HG02759 (cell line): ENCODE measurements around the gene GREM2.

ENCODE experiments used
- ATAC-seq: cut with Tn5 transposase; IDR thresholded peaks from one replicate; pipeline ENCODE4 v1.9.1; 2021; ENCODE audit warnings: mild to moderate bottlenecking, moderate library complexity; ENCODE audit not compliant: unreplicated experiment

The GREM2 gene

GRCh38 chr1:240611228-240611618 is 732 bp downstream of the GREM2 start:
- ATAC-seq: no peak

GRCh38 chr1:240610636-240611035 is 1.3 kb downstream of the GREM2 start:
- no peak for ATAC-seq

- ATAC-seq: no peak
Observed at GRCh38 chr1:240609527-240610060, 2.4 kb downstream of the GREM2 start.

- ATAC-seq: no peak
Observed at GRCh38 chr1:240608707-240609106, 3.2 kb downstream of the GREM2 start.

DNA sequence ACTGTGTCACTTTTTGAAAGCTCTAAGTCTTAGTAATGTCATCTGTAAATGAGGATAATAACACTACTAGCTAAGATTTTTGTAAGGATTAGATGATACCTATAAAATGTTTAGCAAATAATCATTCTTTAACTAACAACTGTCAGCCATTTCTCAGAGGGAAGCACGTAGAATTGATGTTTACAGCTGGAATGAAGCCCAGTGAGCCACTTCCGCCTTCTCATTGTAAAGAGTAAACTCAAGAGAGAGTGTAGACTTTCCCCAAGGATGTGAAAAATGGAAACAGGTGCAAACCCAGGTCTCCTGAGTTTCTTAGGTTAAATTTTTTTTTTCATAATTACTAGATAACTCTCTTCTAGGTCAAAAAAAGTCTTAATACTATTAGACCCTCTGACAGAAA is 4.9 kb downstream of the GREM2 start:
- ATAC-seq: no peak

GRCh38 chr1:240602189-240602588 is 9.8 kb downstream of the GREM2 start:
- ATAC-seq: no peak

- no peak for ATAC-seq
Observed at GRCh38 chr1:240599830-240600229, 12.1 kb downstream of the GREM2 start.

DNA sequence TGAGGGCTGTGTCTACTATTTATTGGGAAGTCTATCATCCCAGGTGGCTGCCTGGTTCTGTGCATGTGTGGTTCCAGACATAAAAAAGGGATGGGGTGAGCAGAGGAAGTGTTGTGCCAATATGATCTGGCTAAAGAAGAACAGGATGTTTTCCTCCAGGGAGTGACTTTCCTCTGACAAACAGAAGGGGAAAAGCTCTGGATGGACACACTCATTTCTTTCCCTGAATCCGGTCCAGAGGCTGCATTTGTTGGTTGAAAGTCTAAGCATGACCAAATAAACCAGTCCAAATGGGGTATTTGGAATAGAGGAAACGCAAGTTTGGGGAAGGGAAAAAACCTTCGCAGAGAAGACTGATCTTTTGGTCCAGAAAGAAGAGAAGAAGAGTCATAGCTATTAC is 12.7 kb downstream of the GREM2 start:
- no peak for ATAC-seq

- no peak for ATAC-seq
Observed at GRCh38 chr1:240598216-240599001, 13.5 kb downstream of the GREM2 start.

DNA sequence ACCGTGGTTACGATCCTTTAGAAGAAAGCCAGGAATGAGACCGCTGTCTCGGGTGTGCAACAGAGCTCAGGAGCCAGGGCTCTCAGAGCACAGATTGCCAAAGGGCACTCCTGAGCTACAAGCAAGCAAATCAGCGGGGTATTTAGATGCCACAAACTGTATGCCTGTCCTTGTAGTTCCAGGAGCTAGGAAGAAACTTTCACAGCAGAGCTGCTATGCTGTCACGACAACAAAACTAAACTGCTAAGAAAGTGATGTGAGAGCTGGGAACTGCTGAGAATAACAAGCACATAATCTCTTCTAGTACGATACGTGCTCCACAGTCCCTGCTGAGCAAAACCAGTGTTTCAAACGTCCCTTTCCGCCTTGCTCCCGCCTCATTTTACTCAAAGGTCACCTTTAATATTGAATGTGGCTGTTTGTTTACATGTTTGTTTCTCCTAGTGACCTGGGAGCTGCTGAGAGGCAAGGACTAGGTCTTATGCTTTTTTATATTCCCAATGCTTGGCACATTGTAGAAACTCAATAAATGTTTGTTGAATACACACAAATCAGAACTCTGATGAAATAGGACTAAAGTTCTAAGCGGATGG is 14.7 kb downstream of the GREM2 start:
- no peak for ATAC-seq

- ATAC-seq: no peak
Observed at GRCh38 chr1:240595476-240595875, 16.5 kb downstream of the GREM2 start.

- no peak for ATAC-seq
Observed at GRCh38 chr1:240591564-240591963, 20.4 kb downstream of the GREM2 start.

- no peak for ATAC-seq
Observed at GRCh38 chr1:240591078-240591477, 20.9 kb downstream of the GREM2 start.

DNA sequence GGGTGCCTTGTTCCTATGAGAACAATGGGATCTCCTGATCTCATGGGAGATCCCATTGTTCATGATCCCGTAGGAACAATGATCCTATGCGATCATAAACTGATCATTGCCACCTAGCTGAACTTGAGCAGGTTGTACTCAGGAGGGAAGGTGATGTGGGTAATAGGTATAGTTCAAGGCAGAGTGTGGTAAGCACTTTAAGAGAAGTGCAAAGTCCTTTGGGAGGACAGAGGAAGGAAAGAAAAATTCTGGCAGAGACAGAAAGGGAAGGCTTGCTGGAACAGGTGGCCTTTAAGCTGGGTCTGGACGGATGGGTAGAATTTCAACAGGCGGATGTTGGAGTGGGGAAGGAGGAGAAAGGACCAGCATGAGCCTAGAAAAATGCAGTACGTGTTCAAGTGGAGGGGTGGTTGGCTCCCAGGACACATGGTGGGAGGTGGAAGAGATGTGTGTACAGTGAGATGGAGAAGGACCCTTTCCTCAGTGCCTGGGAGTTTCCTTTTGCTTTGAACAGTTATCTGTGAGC is 22.3 kb downstream of the GREM2 start:
- ATAC-seq: no peak

DNA sequence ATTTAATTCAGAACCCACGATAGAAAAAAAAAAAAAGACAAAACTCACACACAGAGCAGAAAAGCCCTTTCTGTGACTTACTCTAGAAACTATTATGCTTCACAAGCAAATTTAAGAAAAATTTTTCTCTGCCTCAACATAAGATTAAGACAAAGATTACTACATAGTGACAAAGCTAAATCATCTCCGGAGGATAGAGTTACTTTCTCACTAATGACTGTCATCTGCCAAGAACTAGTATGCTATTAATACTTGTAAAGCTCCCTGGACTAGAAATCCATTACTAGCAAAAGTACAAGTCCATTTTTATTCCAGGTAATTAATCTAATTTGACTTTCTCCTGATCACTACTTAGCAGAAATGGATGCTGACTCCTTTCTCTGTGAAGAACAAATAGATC is 25.9 kb downstream of the GREM2 start:
- no peak for ATAC-seq

DNA sequence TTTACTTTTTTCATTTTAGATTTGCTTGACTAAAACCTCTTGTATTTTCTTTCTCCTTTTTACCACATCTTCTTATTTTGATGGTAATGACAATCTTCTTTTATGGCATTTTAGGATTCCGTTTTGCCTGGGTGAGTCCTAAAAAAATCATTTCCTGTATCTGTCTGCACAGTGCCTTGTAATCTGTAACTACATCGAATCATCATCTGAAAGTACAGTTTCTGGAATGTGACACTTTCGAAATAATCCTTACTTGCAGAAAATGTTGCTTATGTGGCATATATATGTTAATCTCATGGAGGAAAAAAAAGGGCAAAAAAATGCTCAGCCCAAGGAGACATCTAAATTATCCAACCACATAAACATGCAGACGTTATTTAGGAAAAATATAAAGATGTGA is 29.0 kb downstream of the GREM2 start:
- no peak for ATAC-seq

GRCh38 chr1:240579511-240579910 is 32.4 kb downstream of the GREM2 start:
- no peak for ATAC-seq

GRCh38 chr1:240577095-240577494 is 34.9 kb downstream of the GREM2 start:
- ATAC-seq: no peak

DNA sequence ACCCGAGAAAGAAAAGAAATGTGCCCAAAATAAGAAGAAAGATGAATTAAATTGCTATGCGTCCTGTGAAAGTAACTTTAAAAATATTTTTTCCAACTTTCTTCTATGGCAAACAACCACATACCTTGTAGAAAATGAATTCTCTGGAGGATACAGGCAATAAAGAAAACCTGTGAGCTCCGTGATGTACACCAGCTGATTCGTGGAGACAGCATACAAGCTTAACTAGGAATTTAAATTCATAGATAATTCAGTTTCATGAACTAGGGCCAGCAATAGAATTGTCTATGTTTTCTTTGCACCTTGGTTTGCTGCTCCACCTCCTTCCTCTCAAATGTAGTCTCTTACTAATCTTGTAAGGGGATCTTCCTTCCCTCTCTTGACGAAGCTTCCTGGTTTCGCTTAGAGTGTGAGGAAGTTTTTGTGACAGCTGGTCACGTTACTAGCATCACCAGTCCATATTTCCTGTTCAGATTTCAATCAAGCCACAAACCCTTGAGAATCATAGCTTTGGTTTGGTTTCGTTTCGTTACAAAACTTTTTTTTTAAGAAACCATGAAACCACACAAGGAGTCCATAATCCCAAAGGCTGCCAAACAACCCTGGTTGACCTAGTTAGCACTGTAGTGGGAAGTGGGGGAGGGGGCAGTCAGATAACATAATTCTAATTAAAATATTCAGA is 35.8 kb downstream of the GREM2 start:
- ATAC-seq: peak; percentile 61

GRCh38 chr1:240572328-240572727 is 39.6 kb downstream of the GREM2 start:
- no peak for ATAC-seq

GRCh38 chr1:240571782-240572181 is 40.2 kb downstream of the GREM2 start:
- no peak for ATAC-seq

- no peak for ATAC-seq
Observed at GRCh38 chr1:240567066-240567465, 44.9 kb downstream of the GREM2 start.
